DND-41 (cell line): ENCODE measurements around the gene ARHGAP26.

Experiments used
- CTCF ChIP-seq: IDR thresholded peaks from 2 replicates; pipeline ENCODE4 v1.5.1; 2012; ENCODE audit warnings: borderline replicate concordance, low read length, moderate library complexity, mild to moderate bottlenecking; ENCODE audit not compliant: poor library complexity, severe bottlenecking; ENCODE audit errors: extremely low read depth
- EZH2 ChIP-seq: IDR thresholded peaks from 3 replicates; pipeline ENCODE4 v1.6.1; 2012; ENCODE audit warnings: borderline replicate concordance, low read depth, mild to moderate bottlenecking, moderate library complexity, low read length, inconsistent platforms; ENCODE audit not compliant: severe bottlenecking

- TF ChIP-seq CTCF (no peak), EZH2 (no peak)
Observed at GRCh38 chr5:143134900-143135299, 364.7 kb downstream of the ARHGAP26 start.
